Mesenchymal stem cell (in vitro differentiated cells and primary cell): Measurements from ENCODE around the gene SP8.

ENCODE experiments used
- DNase-seq: peaks from one replicate; pipeline ENCODE4 v3.0.0-alpha.2; 2013
- H2AFZ ChIP-seq: one replicate; pipeline ENCODE4 v1.6.1; 2013; ENCODE audit warnings: low read depth, mild to moderate bottlenecking, control low read depth, inconsistent platforms, low read length, moderate library complexity
- H2AK5ac ChIP-seq: 2 replicates; pipeline ENCODE4 v1.6.1; 2013; ENCODE audit warnings: low read length, moderate library complexity, mild to moderate bottlenecking, inconsistent platforms; ENCODE audit not compliant: severe bottlenecking
- H2BK120ac ChIP-seq: one replicate; pipeline ENCODE4 v1.6.1; 2013; ENCODE audit warnings: low read depth, mild to moderate bottlenecking, inconsistent platforms, low read length, moderate library complexity
- H2BK12ac ChIP-seq, 2 experiments: one replicate each; pipeline ENCODE4 v1.6.1; 2013; ENCODE audit warnings: inconsistent platforms in 2 of 2, low read length in 2 of 2, mild to moderate bottlenecking in 2 of 2, moderate library complexity in 2 of 2, control low read depth in 1 of 2
- H2BK15ac ChIP-seq: one replicate; pipeline ENCODE4 v1.6.1; 2013; ENCODE audit warnings: mild to moderate bottlenecking, low read depth, inconsistent platforms; ENCODE audit not compliant: poor library complexity, severe bottlenecking
- H2BK5ac ChIP-seq: 2 replicates; pipeline ENCODE4 v1.6.1; 2013; ENCODE audit warnings: low read depth, mild to moderate bottlenecking, low read length, control low read depth, inconsistent platforms; ENCODE audit not compliant: poor library complexity, severe bottlenecking
- H3K14ac ChIP-seq, 2 experiments: one replicate each; pipeline ENCODE4 v1.6.1; 2013; ENCODE audit warnings: inconsistent platforms in 2 of 2, low read length in 2 of 2, control low read depth in 1 of 2, mild to moderate bottlenecking in 1 of 2, moderate library complexity in 1 of 2
- H3K18ac ChIP-seq, 2 experiments: one replicate each; pipeline ENCODE4 v1.6.1; 2013; ENCODE audit warnings: inconsistent platforms in 2 of 2, low read length in 2 of 2, control low read depth in 1 of 2, low read depth in 1 of 2, mild to moderate bottlenecking in 1 of 2
- H3K23ac ChIP-seq, 2 experiments: one replicate each; pipeline ENCODE4 v1.6.1; 2013; ENCODE audit warnings: inconsistent platforms in 2 of 2, low read length in 2 of 2, mild to moderate bottlenecking in 2 of 2, moderate library complexity in 2 of 2, control low read depth in 1 of 2
- H3K27ac ChIP-seq: 2 replicates; pipeline ENCODE4 v1.5.1; 2013; ENCODE audit warnings: mild to moderate bottlenecking, moderate library complexity, low read length, control low read depth, inconsistent platforms; ENCODE audit not compliant: poor library complexity, severe bottlenecking
- H3K27me3 ChIP-seq, 2 experiments: 2 replicates each; pipeline versions ENCODE4 v1.6.1 to v1.7.0; 2013; ENCODE audit warnings: low read length in 2 of 2, mild to moderate bottlenecking in 2 of 2, moderate library complexity in 2 of 2, control low read depth in 1 of 2, inconsistent platforms in 1 of 2; ENCODE audit not compliant: control insufficient read depth in 1 of 2, insufficient read depth in 1 of 2
- H3K36me3 ChIP-seq, 2 experiments: 2 replicates each; pipeline versions ENCODE4 v1.6.1 to v1.7.0; 2013; ENCODE audit warnings: low read length in 2 of 2, control low read depth in 1 of 2, inconsistent platforms in 1 of 2, low read depth in 1 of 2, mild to moderate bottlenecking in 1 of 2; ENCODE audit not compliant: insufficient read depth in 2 of 2, control insufficient read depth in 1 of 2
- H3K4ac ChIP-seq, 2 experiments: one replicate each; pipeline ENCODE4 v1.6.1; 2013; ENCODE audit warnings: inconsistent platforms in 2 of 2, low read length in 2 of 2, mild to moderate bottlenecking in 2 of 2, moderate library complexity in 2 of 2, control low read depth in 1 of 2, low read depth in 1 of 2
- H3K4me1 ChIP-seq: 2 replicates; pipeline ENCODE4 v1.6.1; 2013; ENCODE audit warnings: low read depth, low read length, control low read depth; ENCODE audit not compliant: control insufficient read depth, insufficient read depth
- H3K4me2 ChIP-seq: 2 replicates; pipeline ENCODE4 v1.6.1; 2013; ENCODE audit warnings: low read length, mild to moderate bottlenecking, inconsistent platforms; ENCODE audit not compliant: poor library complexity, severe bottlenecking
- H3K4me3 ChIP-seq, 2 experiments: 2 replicates each; pipeline versions ENCODE4 v1.5.1 to v1.7.0; 2013; ENCODE audit warnings: low read length in 2 of 2, mild to moderate bottlenecking in 2 of 2, control low read depth in 1 of 2, low read depth in 1 of 2; ENCODE audit not compliant: insufficient read depth in 1 of 2
- H3K79me1 ChIP-seq: replicated peaks from 2 replicates; pipeline ENCODE4 v1.6.1; 2013; ENCODE audit warnings: mild to moderate bottlenecking, control low read depth, low read length, inconsistent platforms; ENCODE audit not compliant: poor library complexity, severe bottlenecking
- H3K9ac ChIP-seq: 2 replicates; pipeline ENCODE4 v1.7.0; 2013; ENCODE audit warnings: mild to moderate bottlenecking, low read length, moderate library complexity
- H3K9me3 ChIP-seq: 2 replicates; pipeline ENCODE4 v1.7.0; 2013; ENCODE audit warnings: mild to moderate bottlenecking, low read length; ENCODE audit not compliant: control insufficient read depth
- H4K8ac ChIP-seq: one replicate; pipeline ENCODE4 v1.6.1; 2013; ENCODE audit warnings: inconsistent platforms, mild to moderate bottlenecking, low read length, moderate library complexity
- H4K91ac ChIP-seq: one replicate; pipeline ENCODE4 v1.6.1; 2013; ENCODE audit warnings: mild to moderate bottlenecking, low read length, inconsistent platforms
- WGBS: methylation state at CpG from one replicate; pipeline ENCODE4 v1.1.7; 2013; ENCODE audit warnings: mixed read lengths; 5-methylcytosine and 5-hydroxymethylcytosine counted together

Gene SP8

DNA sequence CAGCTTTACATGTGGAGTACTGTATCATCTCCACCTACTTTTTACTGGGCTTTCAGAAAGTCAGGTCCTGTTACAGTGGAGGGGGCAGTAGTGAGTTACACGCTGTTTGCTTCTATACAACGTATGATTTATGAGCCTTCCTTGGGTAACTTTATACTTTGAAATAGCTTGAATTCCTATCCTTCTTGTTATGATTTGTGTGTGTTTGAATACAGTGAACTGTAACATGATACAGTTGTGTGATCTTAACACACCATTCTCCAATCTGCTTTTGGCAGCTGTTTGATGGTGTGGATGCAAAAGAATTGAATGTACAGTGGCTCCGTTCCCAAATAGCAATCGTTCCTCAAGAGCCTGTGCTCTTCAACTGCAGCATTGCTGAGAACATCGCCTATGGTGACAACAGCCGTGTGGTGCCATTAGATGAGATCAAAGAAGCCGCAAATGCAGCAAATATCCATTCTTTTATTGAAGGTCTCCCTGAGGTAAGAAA lies 41.7 kb downstream of the SP8 start:
- Histone ChIP-seq H3K18ac (no peak overlapping the region), H3K4me2 (no peak overlapping the region), H2AFZ (no peak overlapping the region), H3K9ac (no peak overlapping the region), H3K23ac (no peak overlapping the region), H2AK5ac (no peak overlapping the region), H3K27me3 (no peaks in the 10 kb centered on the region), H4K8ac (no peak overlapping the region), H3K4me3 (no peak overlapping the region), H3K4ac (no peak overlapping the region), H2BK15ac (no peak overlapping the region), H3K79me1 (no peaks in the 10 kb centered on the region), H3K14ac (no peak overlapping the region), H2BK120ac (no peak overlapping the region), H3K36me3 (no peaks in the 10 kb centered on the region), H3K27ac (no peak overlapping the region), H2BK12ac (no peak overlapping the region), H3K9me3 (no peaks in the 10 kb centered on the region), H2BK5ac (no peak overlapping the region), H3K4me1 (no peaks in the 10 kb centered on the region), H4K91ac (no peak overlapping the region)
- DNase-seq = no peak
- 78% methylated on average over 7 of the region's 7 CpGs for WGBS

DNA sequence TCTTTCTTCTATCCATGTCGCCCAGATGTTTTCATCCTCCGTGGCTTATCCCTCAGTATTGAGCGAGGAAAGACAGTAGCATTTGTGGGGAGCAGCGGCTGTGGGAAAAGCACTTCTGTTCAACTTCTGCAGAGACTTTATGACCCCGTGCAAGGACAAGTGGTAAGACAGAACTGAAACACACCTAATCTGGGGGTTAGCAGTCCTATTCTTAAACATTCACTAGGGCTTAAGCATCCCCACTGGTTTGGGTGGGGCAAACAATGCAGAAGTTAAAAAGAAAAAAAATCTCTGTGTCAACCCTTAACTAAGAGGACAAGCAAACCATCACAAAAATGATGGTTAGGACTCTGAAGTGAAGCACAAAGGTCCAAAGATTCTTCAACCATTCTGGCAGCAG lies 43.8 kb downstream of the SP8 start:
- Histone ChIP-seq H3K18ac (no peak overlapping the region), H2AK5ac (no peak overlapping the region), H3K14ac (no peak overlapping the region), H2BK120ac (no peak overlapping the region), H3K9me3 (no peaks in the 10 kb centered on the region), H3K23ac (no peak overlapping the region), H3K27ac (no peak overlapping the region), H2BK15ac (no peak overlapping the region), H3K79me1 (no peaks in the 10 kb centered on the region), H3K4me1 (no peaks in the 10 kb centered on the region), H2BK12ac (no peak overlapping the region), H4K8ac (no peak overlapping the region), H2AFZ (no peak overlapping the region), H4K91ac (no peak overlapping the region), H3K27me3 (no peaks in the 10 kb centered on the region), H3K9ac (no peak overlapping the region), H3K4me3 (no peak overlapping the region), H3K36me3 (no peaks in the 10 kb centered on the region), H3K4me2 (no peak overlapping the region), H3K4ac (no peak overlapping the region), H2BK5ac (no peak overlapping the region)
- 82% methylated on average over 5 of the region's 5 CpGs for WGBS
- no peak for DNase-seq

DNA sequence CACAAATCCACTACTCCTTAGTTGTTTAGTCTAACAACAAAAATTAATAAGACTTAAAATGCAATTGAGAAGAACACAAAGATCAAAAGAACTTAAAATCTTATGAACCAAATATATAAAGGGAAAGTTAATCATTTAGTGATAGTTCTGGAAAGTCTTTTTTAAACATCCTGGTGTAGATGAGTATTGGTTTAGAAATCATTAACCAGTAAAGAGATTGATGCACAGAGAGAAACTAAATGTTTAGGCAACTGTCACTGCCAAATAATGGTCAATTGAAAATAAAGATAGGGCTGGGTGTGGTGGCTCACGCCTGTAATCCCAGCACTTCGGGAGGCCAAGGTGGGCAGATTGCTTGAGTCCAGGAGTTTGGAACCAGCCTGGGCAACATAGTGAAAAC lies 44.9 kb downstream of the SP8 start:
- Histone ChIP-seq H2BK5ac (no peak overlapping the region), H2BK120ac (no peak overlapping the region), H3K4me2 (no peak overlapping the region), H3K9ac (no peak overlapping the region), H3K36me3 (no peaks in the 10 kb centered on the region), H2BK12ac (no peak overlapping the region), H3K4me1 (no peaks in the 10 kb centered on the region), H4K8ac (no peak overlapping the region), H3K4me3 (no peak overlapping the region), H2AK5ac (no peak overlapping the region), H3K18ac (no peak overlapping the region), H3K79me1 (no peaks in the 10 kb centered on the region), H2AFZ (no peak overlapping the region), H2BK15ac (no peak overlapping the region), H3K23ac (no peak overlapping the region), H3K27me3 (no peaks in the 10 kb centered on the region), H3K4ac (no peak overlapping the region), H3K9me3 (no peaks in the 10 kb centered on the region), H3K27ac (no peak overlapping the region), H4K91ac (no peak overlapping the region), H3K14ac (no peak overlapping the region)
- WGBS = no CpG with 5 or more reads among the region's 2 CpGs
- no peak for DNase-seq

DNA sequence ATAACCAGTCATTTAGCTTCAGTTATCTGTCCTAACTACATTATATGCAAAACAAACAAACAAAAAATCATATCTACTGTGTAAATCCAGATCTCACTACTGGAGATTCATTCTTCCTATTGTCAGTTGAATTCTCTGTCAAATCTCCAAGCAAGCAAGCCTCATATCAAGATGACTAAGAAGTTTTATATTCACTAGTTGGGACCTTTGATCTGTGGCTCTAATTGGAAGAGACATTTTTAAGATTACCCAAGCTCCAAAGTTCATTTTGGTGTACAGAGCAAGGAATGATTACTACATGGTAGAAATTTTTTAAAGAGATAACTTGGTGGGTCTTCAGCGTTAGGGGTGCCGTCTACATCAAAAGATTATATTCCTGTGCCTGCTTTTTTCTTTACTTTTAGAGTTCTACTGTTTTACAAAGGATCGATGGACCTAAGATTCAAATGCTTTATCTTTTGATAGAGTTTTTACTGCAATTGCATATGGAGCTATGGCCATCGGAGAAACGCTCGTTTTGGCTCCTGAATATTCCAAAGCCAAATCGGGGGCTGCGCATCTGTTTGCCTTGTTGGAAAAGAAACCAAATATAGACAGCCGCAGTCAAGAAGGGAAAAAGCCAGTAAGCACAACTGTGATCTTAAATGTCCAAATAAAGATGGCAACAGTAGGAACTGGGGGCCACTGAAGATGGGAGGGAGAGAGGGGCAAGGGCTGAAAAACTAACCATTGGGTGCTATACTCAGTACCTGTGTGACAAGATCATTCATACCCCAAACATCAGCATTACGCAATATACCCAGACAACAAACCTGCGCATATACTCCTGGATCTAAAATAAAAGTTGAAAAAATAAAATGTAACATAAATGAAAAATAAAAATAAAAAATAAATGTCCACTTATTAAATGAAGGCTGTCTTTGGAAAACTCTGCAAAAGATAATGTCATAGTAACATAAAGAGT lies 47.9 kb downstream of the SP8 start:
- no peaks in the 10 kb centered on the region for H3K27me3 ChIP-seq
- no peak overlapping the region for H3K4ac ChIP-seq
- no peaks in the 10 kb centered on the region for H3K36me3 ChIP-seq
- H3K23ac ChIP-seq = no peak overlapping the region
- no peak overlapping the region for H3K4me2 ChIP-seq
- no peak overlapping the region for H4K8ac ChIP-seq
- H2BK120ac ChIP-seq = no peak overlapping the region
- no peak overlapping the region for H2AFZ ChIP-seq
- H3K18ac ChIP-seq = no peak overlapping the region
- no peak for DNase-seq
- no peak overlapping the region for H3K27ac ChIP-seq
- no peak overlapping the region for H3K14ac ChIP-seq
- no peak overlapping the region for H2BK5ac ChIP-seq
- no peak overlapping the region for H3K9ac ChIP-seq
- H2BK15ac ChIP-seq = no peak overlapping the region
- peaks cover 5% of the 10 kb centered on the region for H3K9me3 ChIP-seq
- no peak overlapping the region for H2AK5ac ChIP-seq
- H2BK12ac ChIP-seq = no peak overlapping the region
- H3K4me1 ChIP-seq = no peaks in the 10 kb centered on the region
- 89% methylated on average over 9 of the region's 11 CpGs for WGBS
- no peak overlapping the region for H3K4me3 ChIP-seq
- no peaks in the 10 kb centered on the region for H3K79me1 ChIP-seq
- no peak overlapping the region for H4K91ac ChIP-seq
